Stimulated activated memory B cell treated with anti-CD40 and anti-IgM and Interleukin-4, amounts not matched to agents 10 μg/mL and 1 μg/mL and 100 μg/mL, for 72 hours (primary cell): ENCODE measurements around the gene TXNRD2.
A peak's percentile ranks its signal among the peaks of the same experiment; 100 is the strongest.

Experiments
- ATAC-seq: fragments of 150-1000 bp; cut with Tn5 transposase; 2 replicates; pipeline ENCODE4 v1.10.0; 2021
- H3K27ac Mint-ChIP-seq: one replicate; pipeline ENCODE4 v1.8.0; 2022; ENCODE audit warnings: mild to moderate bottlenecking, mixed read lengths
- H3K27me3 Mint-ChIP-seq: one replicate; pipeline ENCODE4 v1.8.0; 2022; ENCODE audit warnings: mixed read lengths
- H3K36me3 Mint-ChIP-seq: one replicate; pipeline ENCODE4 v1.8.0; 2022; ENCODE audit warnings: mixed read lengths
- H3K4me1 Mint-ChIP-seq: one replicate; pipeline ENCODE4 v1.8.0; 2022; ENCODE audit warnings: mixed read lengths
- H3K4me3 Mint-ChIP-seq: one replicate; pipeline ENCODE4 v1.8.0; 2022; ENCODE audit warnings: mild to moderate bottlenecking, moderate library complexity, mixed read lengths
- H3K9me3 Mint-ChIP-seq: one replicate; pipeline ENCODE4 v1.8.0; 2022; ENCODE audit warnings: mixed read lengths

TXNRD2 gene

GRCh38 chr22:19963863-19964642 lies 22.4 kb upstream of the TXNRD2 start:
- Mint-ChIP-seq H3K27ac (no peak overlapping the region), H3K27me3 (no peaks in the 10 kb centered on the region), H3K36me3 (peaks cover 16% of the 10 kb centered on the region), H3K4me3 (no peak overlapping the region), H3K9me3 (no peaks in the 10 kb centered on the region), H3K4me1 (peaks cover 12% of the 10 kb centered on the region)
- no peak for ATAC-seq

GRCh38 chr22:19962909-19963806 lies 21.5 kb upstream of the TXNRD2 start:
- no peak overlapping the region for H3K27ac Mint-ChIP-seq
- ATAC-seq = no peak
- no peaks in the 10 kb centered on the region for H3K9me3 Mint-ChIP-seq
- H3K4me3 Mint-ChIP-seq = no peak overlapping the region
- peaks cover 12% of the 10 kb centered on the region for H3K4me1 Mint-ChIP-seq
- H3K36me3 Mint-ChIP-seq = peaks cover 16% of the 10 kb centered on the region
- H3K27me3 Mint-ChIP-seq = no peaks in the 10 kb centered on the region

GRCh38 chr22:19962246-19962908 lies 20.8 kb upstream of the TXNRD2 start:
- Mint-ChIP-seq H3K4me1 (peaks cover 12% of the 10 kb centered on the region), H3K9me3 (no peaks in the 10 kb centered on the region), H3K27ac (no peak overlapping the region), H3K36me3 (peaks cover 14% of the 10 kb centered on the region), H3K4me3 (no peak overlapping the region), H3K27me3 (no peaks in the 10 kb centered on the region)
- peak; percentile 35 for ATAC-seq

- Mint-ChIP-seq H3K4me1 (peaks cover 12% of the 10 kb centered on the region), H3K4me3 (no peak overlapping the region), H3K27me3 (no peaks in the 10 kb centered on the region), H3K27ac (no peak overlapping the region), H3K36me3 (peaks cover 8% of the 10 kb centered on the region), H3K9me3 (no peaks in the 10 kb centered on the region)
- ATAC-seq = no peak
These were observed 20.2 kb upstream of the TXNRD2 start for GRCh38 chr22:19961868-19962245.

GRCh38 chr22:19961201-19961580 lies 19.6 kb upstream of the TXNRD2 start:
- Mint-ChIP-seq H3K4me3 (no peak overlapping the region), H3K36me3 (peaks cover 5% of the 10 kb centered on the region), H3K27ac (no peak overlapping the region), H3K9me3 (no peaks in the 10 kb centered on the region), H3K27me3 (no peaks in the 10 kb centered on the region), H3K4me1 (peaks cover 12% of the 10 kb centered on the region)
- ATAC-seq = no peak

GRCh38 chr22:19960491-19961200 lies 19.0 kb upstream of the TXNRD2 start:
- H3K36me3 Mint-ChIP-seq = peaks cover 5% of the 10 kb centered on the region
- H3K27me3 Mint-ChIP-seq = no peaks in the 10 kb centered on the region
- ATAC-seq = no peak
- no peak overlapping the region for H3K27ac Mint-ChIP-seq
- no peaks in the 10 kb centered on the region for H3K9me3 Mint-ChIP-seq
- no peak overlapping the region for H3K4me3 Mint-ChIP-seq
- H3K4me1 Mint-ChIP-seq = peaks cover 14% of the 10 kb centered on the region

- H3K9me3 Mint-ChIP-seq = no peaks in the 10 kb centered on the region
- no peak for ATAC-seq
- peaks cover 5% of the 10 kb centered on the region for H3K36me3 Mint-ChIP-seq
- H3K27me3 Mint-ChIP-seq = no peaks in the 10 kb centered on the region
- H3K27ac Mint-ChIP-seq = no peak overlapping the region
- H3K4me1 Mint-ChIP-seq = peaks cover 19% of the 10 kb centered on the region
- H3K4me3 Mint-ChIP-seq = no peak overlapping the region
These were observed 18.2 kb upstream of the TXNRD2 start for GRCh38 chr22:19959587-19960490.

GRCh38 chr22:19959043-19959586 lies 17.5 kb upstream of the TXNRD2 start:
- no peaks in the 10 kb centered on the region for H3K27me3 Mint-ChIP-seq
- no peak for ATAC-seq
- peaks cover 5% of the 10 kb centered on the region for H3K36me3 Mint-ChIP-seq
- H3K27ac Mint-ChIP-seq = no peak overlapping the region
- no peak overlapping the region for H3K4me3 Mint-ChIP-seq
- H3K9me3 Mint-ChIP-seq = no peaks in the 10 kb centered on the region
- peaks cover 24% of the 10 kb centered on the region for H3K4me1 Mint-ChIP-seq

GRCh38 chr22:19958083-19959042 lies 16.7 kb upstream of the TXNRD2 start:
- H3K4me1 Mint-ChIP-seq = peaks cover 31% of the 10 kb centered on the region
- ATAC-seq = no peak
- H3K4me3 Mint-ChIP-seq = no peak overlapping the region
- no peaks in the 10 kb centered on the region for H3K27me3 Mint-ChIP-seq
- H3K36me3 Mint-ChIP-seq = peaks cover 5% of the 10 kb centered on the region
- no peaks in the 10 kb centered on the region for H3K9me3 Mint-ChIP-seq
- no peak overlapping the region for H3K27ac Mint-ChIP-seq

- H3K36me3 Mint-ChIP-seq = no peaks in the 10 kb centered on the region
- no peak overlapping the region for H3K27ac Mint-ChIP-seq
- no peak for ATAC-seq
- no peaks in the 10 kb centered on the region for H3K27me3 Mint-ChIP-seq
- peaks cover 37% of the 10 kb centered on the region for H3K4me1 Mint-ChIP-seq
- H3K9me3 Mint-ChIP-seq = no peaks in the 10 kb centered on the region
- H3K4me3 Mint-ChIP-seq = no peak overlapping the region
These were observed 15.8 kb upstream of the TXNRD2 start for GRCh38 chr22:19957445-19957844.

- H3K9me3 Mint-ChIP-seq = no peaks in the 10 kb centered on the region
- peaks cover 13% of the 10 kb centered on the region for H3K36me3 Mint-ChIP-seq
- H3K4me1 Mint-ChIP-seq = peaks cover 35% of the 10 kb centered on the region
- peak overlapping the region; percentile 32 for H3K27ac Mint-ChIP-seq
- H3K4me3 Mint-ChIP-seq = no peak overlapping the region
- no peaks in the 10 kb centered on the region for H3K27me3 Mint-ChIP-seq
- ATAC-seq = peak; percentile 26
These were observed 13.9 kb upstream of the TXNRD2 start for GRCh38 chr22:19955241-19956128.

GRCh38 chr22:19951346-19951745 lies 9.7 kb upstream of the TXNRD2 start:
- no peaks in the 10 kb centered on the region for H3K27me3 Mint-ChIP-seq
- H3K27ac Mint-ChIP-seq = no peak overlapping the region
- no peak for ATAC-seq
- no peak overlapping the region for H3K4me3 Mint-ChIP-seq
- H3K36me3 Mint-ChIP-seq = peaks cover 17% of the 10 kb centered on the region
- peaks cover 43% of the 10 kb centered on the region for H3K4me1 Mint-ChIP-seq
- H3K9me3 Mint-ChIP-seq = no peaks in the 10 kb centered on the region
